ENCODE measurements around the gene VPS37C. TPM values are rescaled to one million over a fixed set of nuclear protein-coding genes. Genes with fewer than 3 reads are reported as not detected.

The VPS37C gene
- total RNA-seq, 1 experiment from 2014 or later = 36.3 TPM

DNA sequence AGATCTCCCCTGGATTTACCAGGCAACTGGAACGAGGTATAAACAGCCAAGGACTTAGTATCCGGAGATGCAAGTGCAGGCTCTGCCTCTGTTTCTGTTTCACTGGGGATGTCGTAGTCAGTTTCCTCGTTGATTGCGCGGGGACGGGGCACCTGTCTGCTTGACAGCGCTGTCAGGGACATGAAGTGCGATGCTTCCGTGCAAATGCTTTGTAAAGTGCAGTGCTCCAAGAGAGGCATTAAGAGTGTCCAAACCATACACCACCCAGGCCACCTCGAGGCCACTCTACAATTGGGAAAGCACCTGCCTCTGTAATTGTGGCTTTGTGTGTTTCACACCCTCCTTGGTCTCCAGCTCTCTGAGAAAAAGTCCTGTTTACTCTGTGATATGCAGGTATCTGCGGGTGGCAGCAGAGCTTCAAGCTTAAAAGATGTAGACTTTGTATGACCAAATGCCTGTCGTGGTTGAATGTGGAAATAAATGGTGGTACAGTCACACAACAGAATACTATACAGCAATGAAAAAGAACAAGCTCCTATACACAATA lies 77.6 kb downstream of the VPS37C start:
- Mint-ChIP-seq H3K4me3 (ENCODE audit: unreplicated experiment) (no peak overlapping the region), H3K36me3 (ENCODE audit: insufficient read depth, unreplicated experiment) (no peaks in the 10 kb centered on the region), H3K27me3 (ENCODE audit: insufficient read depth, unreplicated experiment) (no peaks in the 10 kb centered on the region), H3K27ac (ENCODE audit: unreplicated experiment) (no peak overlapping the region), H3K4me1 (ENCODE audit: low read depth, unreplicated experiment) (no peaks in the 10 kb centered on the region), H3K9me3 (ENCODE audit: unreplicated experiment) (no peaks in the 10 kb centered on the region)
- no peak for DNase-seq
- Histone ChIP-seq H3K9me3 (no peaks in the 10 kb centered on the region), H3K4me3 (ENCODE audit: low read depth, low read length) (no peak overlapping the region), H3K36me3 (ENCODE audit: control insufficient read depth, insufficient read depth, low read length) (no peaks in the 10 kb centered on the region), H3K4me1 (no peaks in the 10 kb centered on the region), H3K27me3 (replicated peaks; ENCODE audit: control insufficient read depth, insufficient read depth, low read length) (no peaks in the 10 kb centered on the region)
- TF ChIP-seq, protein P1, sequence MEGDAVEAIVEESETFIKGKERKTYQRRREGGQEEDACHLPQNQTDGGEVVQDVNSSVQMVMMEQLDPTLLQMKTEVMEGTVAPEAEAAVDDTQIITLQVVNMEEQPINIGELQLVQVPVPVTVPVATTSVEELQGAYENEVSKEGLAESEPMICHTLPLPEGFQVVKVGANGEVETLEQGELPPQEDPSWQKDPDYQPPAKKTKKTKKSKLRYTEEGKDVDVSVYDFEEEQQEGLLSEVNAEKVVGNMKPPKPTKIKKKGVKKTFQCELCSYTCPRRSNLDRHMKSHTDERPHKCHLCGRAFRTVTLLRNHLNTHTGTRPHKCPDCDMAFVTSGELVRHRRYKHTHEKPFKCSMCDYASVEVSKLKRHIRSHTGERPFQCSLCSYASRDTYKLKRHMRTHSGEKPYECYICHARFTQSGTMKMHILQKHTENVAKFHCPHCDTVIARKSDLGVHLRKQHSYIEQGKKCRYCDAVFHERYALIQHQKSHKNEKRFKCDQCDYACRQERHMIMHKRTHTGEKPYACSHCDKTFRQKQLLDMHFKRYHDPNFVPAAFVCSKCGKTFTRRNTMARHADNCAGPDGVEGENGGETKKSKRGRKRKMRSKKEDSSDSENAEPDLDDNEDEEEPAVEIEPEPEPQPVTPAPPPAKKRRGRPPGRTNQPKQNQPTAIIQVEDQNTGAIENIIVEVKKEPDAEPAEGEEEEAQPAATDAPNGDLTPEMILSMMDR (IDR thresholded peaks at IDR 0.05; ENCODE audit: insufficient read depth in 1 of 2, low read depth in 1 of 2, low read length in 1 of 2, severe bottlenecking in 1 of 2, unreplicated experiment in 1 of 2) = no peak
- ChIA-PET POLR2A (no interaction called here), CTCF (no interaction called here)
- intact Hi-C loops (cut with micrococcal nuclease; ENCODE audit: unreplicated experiment) = no loop called here
- no TSS peak for BruUV-seq (replicated peaks)

- intact Hi-C loops (cut with micrococcal nuclease; ENCODE audit: unreplicated experiment) = no loop called here
- no peaks in the 10 kb centered on the region for H3K4me1 Mint-ChIP-seq (ENCODE audit: low read depth, unreplicated experiment)
- no peaks in the 10 kb centered on the region for H3K27me3 Mint-ChIP-seq (ENCODE audit: insufficient read depth, unreplicated experiment)
- DNase-seq = no peak
- no peak overlapping the region for H3K4me3 Mint-ChIP-seq (ENCODE audit: unreplicated experiment)
- BruUV-seq (replicated peaks) = no TSS peak
- ChIA-PET CTCF (no interaction called here), POLR2A (no interaction called here)
- H3K27ac Mint-ChIP-seq (ENCODE audit: unreplicated experiment) = no peak overlapping the region
- no peaks in the 10 kb centered on the region for H3K36me3 ChIP-seq (ENCODE audit: control insufficient read depth, insufficient read depth, low read length)
- H3K9me3 ChIP-seq = no peaks in the 10 kb centered on the region
- no peak overlapping the region for H3K4me3 ChIP-seq (ENCODE audit: low read depth, low read length)
- H3K4me1 ChIP-seq = no peaks in the 10 kb centered on the region
- no peaks in the 10 kb centered on the region for H3K27me3 ChIP-seq (replicated peaks; ENCODE audit: control insufficient read depth, insufficient read depth, low read length)
- no peaks in the 10 kb centered on the region for H3K9me3 Mint-ChIP-seq (ENCODE audit: unreplicated experiment)
- TF ChIP-seq, protein P1 (IDR thresholded peaks at IDR 0.05; ENCODE audit: insufficient read depth in 1 of 2, low read depth in 1 of 2, low read length in 1 of 2, severe bottlenecking in 1 of 2, unreplicated experiment in 1 of 2) = no peak
- H3K36me3 Mint-ChIP-seq (ENCODE audit: insufficient read depth, unreplicated experiment) = no peaks in the 10 kb centered on the region
These were observed 78.2 kb downstream of the VPS37C start for GRCh38 chr11:61082931-61083531.

- Histone ChIP-seq H3K4me3 (ENCODE audit: low read depth, low read length) (no peak overlapping the region), H3K36me3 (ENCODE audit: control insufficient read depth, insufficient read depth, low read length) (no peaks in the 10 kb centered on the region), H3K9me3 (no peaks in the 10 kb centered on the region), H3K4me1 (no peaks in the 10 kb centered on the region), H3K27me3 (replicated peaks; ENCODE audit: control insufficient read depth, insufficient read depth, low read length) (no peaks in the 10 kb centered on the region)
- POLR2A ChIA-PET = no interaction called here
- Mint-ChIP-seq H3K36me3 (ENCODE audit: insufficient read depth, unreplicated experiment) (no peaks in the 10 kb centered on the region), H3K4me1 (ENCODE audit: low read depth, unreplicated experiment) (no peaks in the 10 kb centered on the region), H3K4me3 (ENCODE audit: unreplicated experiment) (no peak overlapping the region), H3K27me3 (ENCODE audit: insufficient read depth, unreplicated experiment) (no peaks in the 10 kb centered on the region), H3K9me3 (ENCODE audit: unreplicated experiment) (no peaks in the 10 kb centered on the region), H3K27ac (ENCODE audit: unreplicated experiment) (no peak overlapping the region)
- CTCF ChIA-PET = no interaction called here
- TF ChIP-seq, protein P1 (IDR thresholded peaks at IDR 0.05; ENCODE audit: insufficient read depth in 1 of 2, low read depth in 1 of 2, low read length in 1 of 2, severe bottlenecking in 1 of 2, unreplicated experiment in 1 of 2) = no peak
- intact Hi-C loops (cut with micrococcal nuclease; ENCODE audit: unreplicated experiment) = no loop called here
- DNase-seq = no peak
- no TSS peak for BruUV-seq (replicated peaks)
These were observed 79.0 kb downstream of the VPS37C start for GRCh38 chr11:61082062-61082870.
